Prostate gland (tissue), 2 donors: Measurements from ENCODE around the gene ENOX1. TPM values are rescaled to one million over a fixed set of nuclear protein-coding genes. Genes with fewer than 3 reads are reported as not detected.
A peak's percentile ranks its signal among the peaks of the same experiment; 100 is the strongest.

Experiments
- DNase-seq: peaks from one replicate; pipeline ENCODE4 v3.0.0-alpha.2; 2019; ENCODE audit warnings: low spot score
- H3K27ac ChIP-seq, 2 donors: fragments of 200-600 bp; sonication (generic); 2 replicates each; pipeline ENCODE4 v1.5.1; 2017 to 2019
- H3K27me3 ChIP-seq: fragments of 200-600 bp; sonication (generic); replicated peaks from 2 replicates; pipeline ENCODE4 v1.5.1; 2019; ENCODE audit not compliant: insufficient read depth
- H3K36me3 ChIP-seq, 2 donors: fragments of 200-600 bp; sonication (generic); 1 replicate in 1 of 2; 2 replicates in 1 of 2; pipeline versions ENCODE4 v1.5.1 to v1.8.1; 2017 to 2019
- H3K4me1 ChIP-seq: fragments of 200-600 bp; sonication (generic); replicated peaks from 2 replicates; pipeline ENCODE4 v1.5.1; 2019
- H3K4me3 ChIP-seq, 2 donors: fragments of 200-600 bp; sonication (generic); 2 replicates each; pipeline ENCODE4 v1.5.1; 2017 to 2019
- H3K9me3 ChIP-seq: fragments of 200-600 bp; sonication (generic); 2 replicates; pipeline ENCODE4 v1.5.1; 2017
- POLR2A ChIP-seq: fragments of 450-650 bp; IDR thresholded peaks from one replicate; pipeline ENCODE4 v1.6.1; 2016; ENCODE audit warnings: antibody characterized with exemption, mild to moderate bottlenecking
- POLR2AphosphoS5 ChIP-seq: sonication (generic); formaldehyde crosslinking; IDR thresholded peaks from one replicate; pipeline ENCODE4 v1.6.1; 2017; ENCODE audit warnings: antibody characterized with exemption
- WGBS: methylation state at CpG from one replicate; pipeline ENCODE4 v1.1.5; 2018; 5-methylcytosine and 5-hydroxymethylcytosine counted together
- intact Hi-C: fragments of 100-400 bp; cut with DNase I; formaldehyde crosslinking; loops from one replicate; pipeline ENCODE4 v1.14.2; 2022
- total RNA-seq, 2 donors: library from RNA; depleted of rRNA; stranded (reverse); fragments of >200 nt; gene quantifications; one replicate each; pipeline ENCODE4 v1.1.0, GENCODE V29; 2016
- TF ChIP-seq, protein P1 (sequence below), 4 experiments: fragments of 200-600 bp in 2 of 4; fragments of 450-650 bp in 2 of 4; sonication (generic) in 2 of 4; IDR thresholded peaks; 1 replicate in 3 of 4; 2 replicates in 1 of 4; pipeline ENCODE4 v1.5.1; 2016 to 2019; ENCODE audit warnings: antibody characterized with exemption in 4 of 4, mild to moderate bottlenecking in 2 of 4, moderate library complexity in 2 of 4

Gene ENOX1
- total RNA-seq, 2 donors from 2014 or later: 4.5 to 5.3 TPM

DNA sequence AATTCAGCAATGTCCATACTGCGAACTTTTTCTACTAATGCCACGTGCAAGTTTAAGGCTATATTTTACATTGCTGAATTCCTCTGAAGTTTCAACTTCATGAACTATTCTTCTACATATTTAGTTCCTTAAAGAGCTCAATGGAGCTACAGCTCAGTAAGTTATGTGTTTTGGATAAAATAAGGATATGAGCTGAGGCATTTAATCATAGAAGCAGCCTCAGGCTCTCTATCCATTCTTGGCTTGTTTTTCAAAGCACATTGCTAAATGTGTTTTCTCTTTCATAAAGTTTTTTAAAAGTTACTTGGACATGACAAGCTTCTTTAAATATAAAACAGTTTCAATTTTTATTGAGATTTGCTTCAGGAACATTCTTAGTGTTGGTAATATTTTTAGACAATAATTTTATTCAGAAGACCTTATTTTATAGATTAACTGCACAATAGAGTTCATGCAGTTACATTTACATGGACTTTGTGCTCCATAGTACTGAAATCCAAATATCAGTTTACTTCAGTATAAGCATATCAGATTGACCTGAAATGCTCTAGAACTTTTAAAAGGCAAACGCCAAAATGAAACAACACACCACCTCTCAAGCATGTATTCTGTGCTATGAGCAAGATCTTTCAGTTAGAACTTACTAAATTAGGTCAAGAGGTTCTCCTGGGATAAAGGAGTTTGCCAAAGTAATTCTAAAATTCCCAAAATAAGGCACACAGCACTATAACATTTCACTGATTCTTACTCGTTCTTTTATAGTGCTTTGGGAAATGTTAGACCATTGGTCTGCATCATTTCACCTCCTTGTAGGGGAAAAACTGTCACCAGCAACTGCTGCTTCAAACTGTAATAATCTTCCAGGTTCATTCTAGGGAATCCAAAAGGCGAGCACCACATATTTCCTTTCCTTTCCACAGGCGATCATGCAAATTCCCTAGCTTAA lies 275.5 kb downstream of the ENOX1 start:
- Histone ChIP-seq H3K27ac (peak overlapping the region; percentile 18 to 21), H3K27me3 (no peaks in the 10 kb centered on the region), H3K9me3 (no peaks in the 10 kb centered on the region), H3K4me3 (no peak overlapping the region), H3K4me1 (no peaks in the 10 kb centered on the region), H3K36me3 (no peaks in the 10 kb centered on the region)
- TF ChIP-seq, protein P1, sequence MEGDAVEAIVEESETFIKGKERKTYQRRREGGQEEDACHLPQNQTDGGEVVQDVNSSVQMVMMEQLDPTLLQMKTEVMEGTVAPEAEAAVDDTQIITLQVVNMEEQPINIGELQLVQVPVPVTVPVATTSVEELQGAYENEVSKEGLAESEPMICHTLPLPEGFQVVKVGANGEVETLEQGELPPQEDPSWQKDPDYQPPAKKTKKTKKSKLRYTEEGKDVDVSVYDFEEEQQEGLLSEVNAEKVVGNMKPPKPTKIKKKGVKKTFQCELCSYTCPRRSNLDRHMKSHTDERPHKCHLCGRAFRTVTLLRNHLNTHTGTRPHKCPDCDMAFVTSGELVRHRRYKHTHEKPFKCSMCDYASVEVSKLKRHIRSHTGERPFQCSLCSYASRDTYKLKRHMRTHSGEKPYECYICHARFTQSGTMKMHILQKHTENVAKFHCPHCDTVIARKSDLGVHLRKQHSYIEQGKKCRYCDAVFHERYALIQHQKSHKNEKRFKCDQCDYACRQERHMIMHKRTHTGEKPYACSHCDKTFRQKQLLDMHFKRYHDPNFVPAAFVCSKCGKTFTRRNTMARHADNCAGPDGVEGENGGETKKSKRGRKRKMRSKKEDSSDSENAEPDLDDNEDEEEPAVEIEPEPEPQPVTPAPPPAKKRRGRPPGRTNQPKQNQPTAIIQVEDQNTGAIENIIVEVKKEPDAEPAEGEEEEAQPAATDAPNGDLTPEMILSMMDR (IDR thresholded peaks at IDR 0.05): no peak
- TF ChIP-seq POLR2AphosphoS5 (peak; percentile 13), POLR2A (no peak)
- no peak for DNase-seq
- 59% methylated on average over 6 of the region's 6 CpGs for WGBS
- intact Hi-C loops: loop anchor here (5.0 to 10.0 kb wide), 2 partner anchors 174 to 206 kb away; no protein-coding TSS in a partner anchor

DNA sequence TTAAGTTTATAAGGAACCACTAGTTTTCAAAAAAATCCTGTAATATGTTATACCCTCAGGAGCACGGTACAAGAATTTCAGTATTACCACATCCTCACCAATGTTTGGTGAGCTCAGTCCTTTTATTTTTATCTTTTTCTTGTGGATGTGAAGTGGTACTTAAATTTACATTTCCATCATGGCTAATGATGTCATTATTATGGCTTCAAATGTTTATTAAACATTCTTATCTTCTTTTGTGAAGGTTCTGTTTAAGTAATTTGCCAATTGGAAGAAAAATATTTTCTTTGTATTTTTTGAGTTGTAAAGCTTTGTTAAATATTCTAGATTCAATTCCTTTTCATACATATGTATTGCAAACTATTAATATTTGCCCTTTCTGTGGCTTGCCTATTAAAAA lies 291.0 kb downstream of the ENOX1 start:
- WGBS: 33% methylated on average over 1 of the region's 1 CpG
- no peaks in the 10 kb centered on the region for H3K36me3 ChIP-seq
- no peak for TF ChIP-seq POLR2AphosphoS5
- TF ChIP-seq POLR2A: no peak
- TF ChIP-seq, protein P1 (IDR thresholded peaks at IDR 0.05): no peak

DNA sequence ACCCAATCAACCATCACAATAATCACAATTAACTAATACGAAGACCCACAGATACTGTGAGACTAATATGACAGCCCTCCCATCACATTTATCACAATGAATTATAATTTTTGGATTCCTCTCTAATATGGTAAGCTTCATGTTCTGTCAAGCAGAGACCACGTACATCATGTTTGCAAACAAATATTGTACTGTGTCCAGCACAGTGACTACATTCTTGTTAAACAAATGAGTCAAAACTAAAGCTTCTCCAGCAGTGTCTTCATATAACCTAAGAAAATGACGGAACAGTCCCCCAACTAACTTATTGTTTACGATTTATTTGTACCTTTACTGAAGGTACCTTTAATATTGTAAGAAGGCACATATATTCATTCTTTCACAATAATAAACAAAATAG lies 292.6 kb downstream of the ENOX1 start:
- no peak overlapping the region for H3K27ac ChIP-seq
- no peak for DNase-seq
- H3K4me3 ChIP-seq: no peak overlapping the region
- intact Hi-C loops: no loop called here
- no peaks in the 10 kb centered on the region for H3K36me3 ChIP-seq
- no peak for TF ChIP-seq POLR2AphosphoS5
- TF ChIP-seq, protein P1 (IDR thresholded peaks at IDR 0.05): no peak
- no peak for TF ChIP-seq POLR2A
- no peaks in the 10 kb centered on the region for H3K27me3 ChIP-seq
- H3K4me1 ChIP-seq: no peaks in the 10 kb centered on the region
- no peaks in the 10 kb centered on the region for H3K9me3 ChIP-seq
- 73% methylated on average over 4 of the region's 4 CpGs for WGBS

More for the DNA sequence above, 291.0 kb downstream of the ENOX1 start:
- H3K27me3 ChIP-seq: no peaks in the 10 kb centered on the region
- H3K4me1 ChIP-seq: no peaks in the 10 kb centered on the region
- DNase-seq: no peak
- no peaks in the 10 kb centered on the region for H3K9me3 ChIP-seq
- intact Hi-C loops: no loop called here
- no peak overlapping the region for H3K4me3 ChIP-seq
- H3K27ac ChIP-seq: no peak overlapping the region

DNA sequence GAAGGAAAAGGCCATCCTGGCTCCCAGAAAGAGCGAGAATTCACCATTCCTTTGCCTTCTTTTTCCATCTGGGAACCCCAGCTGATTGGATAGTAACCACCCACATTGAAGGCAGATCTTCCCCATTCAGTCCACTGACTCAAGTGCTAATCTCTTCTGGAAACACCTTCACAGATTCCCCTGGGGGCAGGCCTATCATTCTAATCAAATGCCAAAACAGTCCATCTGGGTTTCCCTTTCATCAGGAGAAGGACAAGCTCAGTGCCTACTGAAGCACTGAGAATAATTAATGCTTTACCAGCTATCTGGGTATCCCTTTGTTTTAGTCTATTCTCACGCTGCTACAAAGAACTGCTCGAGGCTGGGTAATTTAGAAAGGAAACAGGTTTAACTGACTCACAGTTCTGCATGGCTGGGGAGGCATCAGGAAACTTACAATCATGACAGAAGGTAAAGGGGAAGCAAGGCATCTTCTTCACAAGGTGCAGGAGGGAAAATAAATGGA lies 293.2 kb downstream of the ENOX1 start:
- Histone ChIP-seq H3K27me3 (no peaks in the 10 kb centered on the region), H3K4me3 (no peak overlapping the region), H3K4me1 (no peaks in the 10 kb centered on the region), H3K36me3 (no peaks in the 10 kb centered on the region), H3K27ac (no peak overlapping the region), H3K9me3 (no peaks in the 10 kb centered on the region)
- no peak for DNase-seq
- TF ChIP-seq, protein P1 (IDR thresholded peaks at IDR 0.05): no peak
- TF ChIP-seq POLR2AphosphoS5 (no peak), POLR2A (no peak)
- intact Hi-C loops: no loop called here
- 99% methylated on average over 3 of the region's 3 CpGs for WGBS

DNA sequence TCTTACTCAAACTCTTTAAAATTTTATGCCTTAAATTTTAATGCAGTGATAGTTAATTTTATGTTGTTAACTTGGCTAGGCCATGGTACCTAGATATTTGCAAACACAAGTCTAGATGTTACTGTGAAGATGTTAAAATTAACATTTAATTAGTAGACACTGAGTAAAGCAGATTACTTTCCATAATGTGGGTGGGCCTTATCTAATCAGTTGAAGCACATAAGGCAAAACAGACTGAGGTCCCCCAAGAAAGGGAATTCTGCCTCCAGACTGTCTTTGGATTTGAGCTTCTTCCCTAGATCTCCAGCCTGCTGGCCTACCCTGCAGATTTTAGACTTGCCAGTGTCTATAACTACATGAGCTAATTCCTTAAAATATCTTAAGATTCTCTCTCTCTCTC lies 294.0 kb downstream of the ENOX1 start:
- no peaks in the 10 kb centered on the region for H3K4me1 ChIP-seq
- no peak for DNase-seq
- no peaks in the 10 kb centered on the region for H3K36me3 ChIP-seq
- H3K9me3 ChIP-seq: no peaks in the 10 kb centered on the region
- H3K4me3 ChIP-seq: no peak overlapping the region
- TF ChIP-seq POLR2AphosphoS5 (no peak), POLR2A (no peak)
- TF ChIP-seq, protein P1 (IDR thresholded peaks at IDR 0.05): no peak
- no peaks in the 10 kb centered on the region for H3K27me3 ChIP-seq
- intact Hi-C loops: no loop called here
- no peak overlapping the region for H3K27ac ChIP-seq
